Stimulated activated effector memory CD8-positive, alpha-beta T cell treated with anti-CD3 and anti-CD28 coated beads, Interleukin-12 subunit alpha, Interleukin-12 subunit beta, amount 100 ng/mL, for 72 hours (primary cell): ENCODE data around the gene USP15.

Experiments used
- ATAC-seq: fragments of 150-1000 bp; cut with Tn5 transposase; 2 replicates; pipeline ENCODE4 v1.10.0; 2021
- DNase-seq, 2 donors: peaks; one replicate each; pipeline ENCODE4 v3.0.0; 2021 to 2022; ENCODE audit warnings: low spot score in 2 of 2
- H3K27ac Mint-ChIP-seq: one replicate; pipeline ENCODE4 v1.8.0; 2022; ENCODE audit warnings: mild to moderate bottlenecking, mixed read lengths
- H3K36me3 Mint-ChIP-seq: one replicate; pipeline ENCODE4 v1.8.0; 2022; ENCODE audit warnings: mild to moderate bottlenecking, mixed read lengths
- H3K4me1 Mint-ChIP-seq: one replicate; pipeline ENCODE4 v1.8.0; 2022; ENCODE audit warnings: mixed read lengths
- H3K4me3 Mint-ChIP-seq: one replicate; pipeline ENCODE4 v1.8.0; 2022; ENCODE audit warnings: mild to moderate bottlenecking, mixed read lengths
- H3K9me3 Mint-ChIP-seq: one replicate; pipeline ENCODE4 v1.8.0; 2022; ENCODE audit warnings: mixed read lengths

Gene USP15

DNA sequence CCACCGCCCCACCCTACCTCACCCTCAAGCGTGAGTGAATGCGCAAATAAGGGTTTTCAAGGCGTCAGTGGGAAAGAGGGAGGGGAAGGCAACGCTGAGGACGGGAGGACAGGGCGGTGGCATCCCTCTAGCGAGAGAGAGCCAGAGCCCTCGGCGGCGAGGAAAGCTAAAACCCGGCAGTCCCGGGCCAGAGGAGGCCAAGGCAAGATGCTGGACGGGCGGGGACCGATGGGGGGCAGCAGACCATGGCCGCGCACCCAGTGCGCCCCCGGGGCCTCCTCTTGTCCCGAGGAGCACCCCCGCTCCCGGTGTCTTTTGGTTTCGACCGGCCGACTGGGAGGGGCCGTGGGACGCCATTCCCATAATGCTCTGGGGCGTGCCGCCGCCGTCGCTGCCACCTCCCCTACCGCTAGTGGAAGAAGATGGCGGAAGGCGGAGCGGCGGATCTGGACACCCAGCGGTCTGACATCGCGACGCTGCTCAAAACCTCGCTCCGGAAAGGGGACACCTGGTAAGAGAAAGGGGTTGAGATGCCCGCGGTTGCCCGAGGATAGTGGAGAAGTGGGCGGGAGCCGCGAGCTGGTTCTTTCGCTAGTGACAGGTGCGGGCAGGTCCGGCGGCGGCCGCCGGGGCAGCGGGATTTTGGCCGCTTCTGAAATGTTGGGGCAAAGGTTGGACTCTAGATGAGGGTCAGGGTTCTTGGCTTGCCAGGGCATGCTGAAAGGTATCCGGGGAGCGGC is at the start of gene USP15:
Gene USP15, plus strand, starts transcription at position 412 of the 740 bp plus-strand sequence. Its CDS starts 11 bp downstream, at position 423.
- DNase-seq, result peak; percentile 90 to 98
- H3K9me3 Mint-ChIP-seq, result no peaks in the 10 kb centered on the region
- H3K4me3 Mint-ChIP-seq, result peak within 1 kb of the TSS; percentile 97
- peaks cover 49% of the 10 kb centered on the region for H3K36me3 Mint-ChIP-seq
- peak within 1 kb of the TSS; percentile 100 for H3K27ac Mint-ChIP-seq
- H3K4me1 Mint-ChIP-seq, result peaks cover 42% of the 10 kb centered on the region
- peak; percentile 85 for ATAC-seq

DNA sequence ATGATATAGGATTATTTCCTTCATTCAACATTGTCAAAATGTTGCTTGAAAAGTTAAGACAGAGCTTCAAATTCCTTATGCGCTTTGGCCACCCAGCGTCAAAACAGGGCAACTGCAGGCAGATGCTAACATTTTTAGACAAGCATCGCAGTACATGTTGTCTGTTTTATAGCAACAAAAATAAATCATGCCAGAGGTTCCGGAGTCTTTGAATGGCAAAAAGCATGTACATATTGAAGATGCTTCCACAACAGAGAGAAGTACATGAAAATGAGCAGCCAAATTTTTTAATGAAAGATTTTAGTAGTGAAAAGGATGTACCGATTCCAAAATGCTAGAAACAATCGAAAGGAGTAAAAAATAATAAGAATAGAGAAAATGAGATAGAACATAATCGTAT is 49.8 kb upstream of the USP15 start:
- peaks cover 3% of the 10 kb centered on the region for H3K9me3 Mint-ChIP-seq
- no peaks in the 10 kb centered on the region for H3K36me3 Mint-ChIP-seq
- no peak overlapping the region for H3K27ac Mint-ChIP-seq
- ATAC-seq (no peak), DNase-seq (peak in 1 of 2 donors; percentile 54)
- H3K4me3 Mint-ChIP-seq, result no peak overlapping the region
- peaks cover 5% of the 10 kb centered on the region for H3K4me1 Mint-ChIP-seq

DNA sequence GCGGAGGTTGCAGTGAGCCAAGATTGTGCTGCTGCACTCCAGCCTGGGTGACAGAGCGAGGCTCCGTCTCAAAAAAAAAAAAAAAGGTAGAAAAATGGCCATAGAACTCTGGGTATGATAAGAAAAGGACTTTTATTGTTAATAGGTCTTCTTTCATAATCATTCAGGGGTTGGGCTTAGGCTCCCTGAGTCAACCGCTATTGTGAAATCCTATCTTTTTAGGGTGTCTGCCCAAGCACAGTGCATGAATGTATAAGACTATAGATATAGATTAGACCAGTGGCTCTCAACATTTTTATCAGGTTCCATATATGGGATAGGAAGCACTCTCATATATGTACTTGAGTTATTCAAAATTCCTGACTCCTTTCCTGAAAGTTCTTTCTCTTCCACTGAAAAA is 48.7 kb upstream of the USP15 start:
- Mint-ChIP-seq H3K4me1 (peaks cover 5% of the 10 kb centered on the region), H3K27ac (no peak overlapping the region)
- no peak for DNase-seq

DNA sequence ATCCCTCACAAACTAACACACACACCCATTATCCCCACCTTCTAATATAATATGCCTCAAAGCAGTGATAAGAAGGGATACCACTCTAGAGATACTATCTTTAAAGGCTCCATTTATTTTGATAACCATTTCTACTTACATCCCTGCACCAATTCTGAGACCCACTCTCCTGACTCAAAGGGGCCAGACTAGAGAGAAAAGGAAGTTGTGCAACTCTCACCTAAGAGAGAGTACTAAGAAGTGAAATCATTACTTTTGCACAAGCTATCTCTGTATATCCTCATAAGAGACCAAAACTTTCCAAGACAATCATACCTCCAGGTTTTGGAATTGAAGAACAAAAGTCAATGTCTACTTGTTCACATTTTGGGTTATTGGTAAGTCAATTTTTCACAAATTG is 45.4 kb upstream of the USP15 start:
- ATAC-seq (no peak), DNase-seq (no peak)
- H3K4me1 Mint-ChIP-seq, result peaks cover 5% of the 10 kb centered on the region
- H3K4me3 Mint-ChIP-seq, result no peak overlapping the region
- no peaks in the 10 kb centered on the region for H3K36me3 Mint-ChIP-seq
- no peaks in the 10 kb centered on the region for H3K9me3 Mint-ChIP-seq
- no peak overlapping the region for H3K27ac Mint-ChIP-seq

More for the DNA sequence above, 48.7 kb upstream of the USP15 start:
- Mint-ChIP-seq H3K9me3 (no peaks in the 10 kb centered on the region), H3K36me3 (no peaks in the 10 kb centered on the region), H3K4me3 (no peak overlapping the region)
- ATAC-seq, result no peak

DNA sequence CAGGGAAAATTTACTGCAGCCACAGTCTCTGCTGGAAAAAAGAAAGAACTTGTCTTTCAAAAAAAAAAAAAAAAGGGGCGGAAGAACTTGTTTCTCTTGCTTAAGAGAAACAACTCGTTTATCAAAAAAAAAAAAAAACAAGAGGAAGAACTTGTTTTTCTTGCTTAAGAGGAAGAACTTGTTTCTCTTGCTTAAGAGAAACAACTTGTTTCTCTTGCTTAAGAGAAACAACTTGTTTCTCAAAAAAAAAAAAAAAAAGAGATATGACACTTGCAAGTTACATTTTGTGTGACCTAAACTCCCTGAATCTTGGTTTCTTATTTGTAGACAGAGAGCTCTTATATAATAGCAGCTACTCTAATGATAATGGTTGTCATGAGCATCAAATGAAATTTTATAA is 44.7 kb upstream of the USP15 start:
- Mint-ChIP-seq H3K4me3 (no peak overlapping the region), H3K4me1 (peaks cover 2% of the 10 kb centered on the region), H3K36me3 (no peaks in the 10 kb centered on the region), H3K27ac (no peak overlapping the region), H3K9me3 (no peaks in the 10 kb centered on the region)
- no peak for DNase-seq
- ATAC-seq, result no peak

DNA sequence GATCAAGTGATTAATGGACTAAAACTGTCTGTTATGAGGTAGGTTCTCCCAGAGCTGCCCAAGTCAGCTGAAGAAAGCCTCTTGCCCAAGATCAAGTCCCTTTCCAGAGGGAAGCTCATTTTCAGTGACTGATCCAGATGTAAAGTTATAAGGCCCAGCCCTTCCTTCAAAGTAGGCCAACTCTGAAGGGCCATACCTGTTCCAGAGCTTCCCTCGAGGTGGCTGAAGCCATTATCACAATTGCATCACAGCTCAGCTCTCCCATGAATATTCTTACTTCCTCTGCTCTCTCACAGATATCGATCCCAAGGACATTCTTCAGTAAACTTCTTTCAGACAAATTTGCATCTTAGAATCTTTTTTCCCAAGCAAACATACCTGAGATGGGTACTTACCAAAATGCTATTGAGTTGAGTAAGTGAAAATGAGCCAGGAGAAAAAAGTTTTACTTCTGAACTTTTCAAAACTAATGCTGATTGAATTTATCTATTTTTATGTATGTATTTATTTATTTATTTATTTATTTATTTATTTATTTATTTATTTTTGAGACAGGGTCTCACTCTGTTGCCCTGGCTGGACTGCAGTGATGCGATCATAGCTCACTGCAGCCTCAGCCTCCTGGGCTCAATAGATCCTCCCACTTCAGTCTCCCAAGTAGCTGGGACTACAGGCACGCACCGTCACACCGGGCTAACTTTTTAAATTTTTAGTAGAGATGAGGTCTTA is 42.6 kb upstream of the USP15 start:
- Mint-ChIP-seq H3K9me3 (no peaks in the 10 kb centered on the region), H3K4me3 (no peak overlapping the region), H3K27ac (no peak overlapping the region), H3K4me1 (no peaks in the 10 kb centered on the region), H3K36me3 (no peaks in the 10 kb centered on the region)
- ATAC-seq, result no peak
- no peak for DNase-seq

DNA sequence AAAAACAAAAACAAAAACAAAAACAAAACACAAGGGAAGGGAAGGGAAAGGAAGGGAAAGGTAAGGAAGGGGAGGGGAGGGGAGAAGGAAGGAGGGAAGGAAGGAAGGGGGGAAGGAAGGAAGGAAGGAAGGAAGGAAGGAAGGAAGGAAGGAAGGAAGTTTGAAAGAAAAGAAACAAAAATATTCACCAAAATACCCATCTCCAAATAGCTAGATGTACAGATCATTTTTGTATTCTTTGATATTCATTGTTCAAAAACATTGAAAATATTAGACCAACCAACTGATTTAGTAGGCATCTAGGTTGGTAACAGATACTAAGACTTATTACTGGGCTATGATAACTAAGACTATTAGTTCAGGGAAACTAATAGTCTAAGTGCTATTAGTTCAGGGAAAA is 39.1 kb upstream of the USP15 start:
- Mint-ChIP-seq H3K36me3 (no peaks in the 10 kb centered on the region), H3K4me1 (no peaks in the 10 kb centered on the region), H3K9me3 (no peaks in the 10 kb centered on the region), H3K27ac (no peak overlapping the region), H3K4me3 (no peak overlapping the region)
- DNase-seq, result no peak
- ATAC-seq, result no peak

DNA sequence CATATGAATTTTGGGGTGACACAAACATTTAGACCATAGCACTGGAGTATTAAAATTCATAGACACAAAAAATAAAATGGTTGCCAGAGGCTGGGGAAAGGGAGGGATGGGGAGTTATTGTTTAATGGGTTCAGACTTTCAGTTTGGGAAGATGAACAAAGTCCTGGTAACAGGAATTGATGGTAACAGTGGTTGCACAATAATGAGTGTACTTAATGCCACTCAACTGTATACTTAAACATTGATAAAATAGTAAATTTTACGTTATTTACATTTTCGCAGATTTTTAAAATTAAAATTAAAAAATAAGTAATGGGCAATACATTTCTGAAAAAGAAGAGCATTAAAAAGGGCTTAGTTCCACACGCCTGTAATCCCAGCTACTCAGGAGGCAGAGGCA is 35.6 kb upstream of the USP15 start:
- Mint-ChIP-seq H3K36me3 (no peaks in the 10 kb centered on the region), H3K9me3 (no peaks in the 10 kb centered on the region), H3K4me1 (no peaks in the 10 kb centered on the region), H3K4me3 (no peak overlapping the region), H3K27ac (no peak overlapping the region)
- no peak for ATAC-seq
- DNase-seq, result no peak

DNA sequence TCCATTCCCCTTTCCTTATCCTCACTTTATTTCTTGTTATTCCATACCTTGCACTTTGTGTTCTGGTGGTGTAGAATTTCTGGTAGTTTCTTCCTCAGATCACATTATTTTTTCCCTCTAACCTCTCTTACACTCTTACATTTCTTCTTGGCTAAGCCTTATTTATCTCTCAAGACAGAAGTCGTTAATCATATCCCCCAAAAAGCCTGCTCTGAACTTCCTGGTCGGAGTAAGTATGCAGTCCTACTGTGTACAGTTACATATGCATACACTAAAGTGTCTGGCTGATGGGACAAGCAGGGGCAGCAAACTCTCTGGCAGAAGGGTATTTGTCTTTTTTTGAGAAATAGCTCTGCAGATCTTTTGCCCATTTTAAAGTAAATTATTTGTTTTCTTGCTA is 33.1 kb upstream of the USP15 start:
- H3K4me1 Mint-ChIP-seq, result no peaks in the 10 kb centered on the region
- H3K9me3 Mint-ChIP-seq, result no peaks in the 10 kb centered on the region
- no peak for ATAC-seq
- H3K4me3 Mint-ChIP-seq, result no peak overlapping the region
- no peak overlapping the region for H3K27ac Mint-ChIP-seq
- no peak for DNase-seq
- H3K36me3 Mint-ChIP-seq, result no peaks in the 10 kb centered on the region

DNA sequence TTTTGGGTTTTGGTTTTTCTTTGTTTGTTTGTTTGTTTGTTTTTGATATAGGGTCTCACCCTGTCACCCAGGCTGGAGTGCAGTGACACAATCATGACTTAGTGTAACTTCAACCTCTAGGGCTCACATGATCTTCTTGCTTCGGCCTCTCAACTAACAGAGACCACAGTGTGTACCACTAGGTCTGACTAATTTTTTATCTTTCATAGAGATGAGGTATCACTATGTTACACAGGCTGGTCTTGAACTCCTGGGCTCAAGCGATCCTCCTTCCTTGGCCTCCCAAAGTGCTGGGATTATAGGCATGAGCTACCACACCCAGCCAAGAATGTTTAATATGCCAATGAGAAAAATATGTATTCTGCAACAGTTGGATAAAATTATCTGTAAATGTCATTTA is 29.6 kb upstream of the USP15 start:
- ATAC-seq (no peak), DNase-seq (no peak)
- H3K36me3 Mint-ChIP-seq, result no peaks in the 10 kb centered on the region
- H3K4me3 Mint-ChIP-seq, result no peak overlapping the region
- no peaks in the 10 kb centered on the region for H3K9me3 Mint-ChIP-seq
- no peak overlapping the region for H3K27ac Mint-ChIP-seq
- no peaks in the 10 kb centered on the region for H3K4me1 Mint-ChIP-seq

DNA sequence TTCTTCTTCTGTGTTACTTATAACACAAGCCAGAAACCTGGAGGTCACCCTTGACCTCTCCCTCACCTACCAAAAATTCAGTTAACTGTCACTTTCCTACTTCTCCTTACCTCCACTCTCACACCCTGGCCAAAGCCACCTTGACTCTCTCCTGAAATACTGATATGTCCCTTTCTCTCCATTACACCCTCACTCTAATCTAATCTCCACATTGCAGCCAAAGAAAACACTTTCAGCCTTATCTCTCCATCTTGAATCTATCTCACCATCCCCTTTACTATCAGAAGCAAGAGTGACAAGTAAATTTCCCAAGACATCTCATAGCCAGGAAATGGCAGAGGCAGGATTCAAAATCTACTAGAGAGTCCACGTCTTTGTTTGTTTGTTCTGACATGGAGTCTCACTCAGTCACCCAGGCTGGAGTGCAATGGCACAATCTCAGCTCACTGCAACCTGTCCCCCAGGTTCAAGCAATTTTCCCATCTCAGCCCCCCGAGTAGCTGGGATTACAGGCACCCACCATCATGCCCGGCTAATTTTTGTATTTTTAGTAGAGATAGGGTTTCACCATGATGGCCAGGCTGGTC is 28.0 kb upstream of the USP15 start:
- no peaks in the 10 kb centered on the region for H3K4me1 Mint-ChIP-seq
- H3K36me3 Mint-ChIP-seq, result no peaks in the 10 kb centered on the region
- no peaks in the 10 kb centered on the region for H3K9me3 Mint-ChIP-seq
- no peak for ATAC-seq
- no peak overlapping the region for H3K4me3 Mint-ChIP-seq
- no peak overlapping the region for H3K27ac Mint-ChIP-seq
- no peak for DNase-seq

DNA sequence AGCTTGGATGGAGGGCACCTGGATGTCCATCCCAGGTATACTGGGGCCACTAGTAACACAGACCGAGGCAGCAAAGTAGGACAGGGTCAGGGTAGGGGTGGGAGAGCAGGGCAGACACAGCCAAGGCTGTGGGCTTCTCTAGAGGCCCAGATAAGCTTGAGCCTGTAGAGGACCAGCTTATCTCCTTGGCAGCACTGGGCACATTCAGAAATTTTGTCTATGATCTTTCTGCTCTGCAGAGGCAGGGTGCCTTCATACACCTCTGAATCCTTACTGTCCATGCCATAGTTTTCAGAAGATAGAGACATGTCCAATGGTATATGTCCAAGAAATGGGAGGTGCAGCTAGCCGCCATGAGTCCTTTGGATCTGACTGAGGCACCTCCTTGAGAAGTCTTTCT is 26.4 kb upstream of the USP15 start:
- no peaks in the 10 kb centered on the region for H3K36me3 Mint-ChIP-seq

DNA sequence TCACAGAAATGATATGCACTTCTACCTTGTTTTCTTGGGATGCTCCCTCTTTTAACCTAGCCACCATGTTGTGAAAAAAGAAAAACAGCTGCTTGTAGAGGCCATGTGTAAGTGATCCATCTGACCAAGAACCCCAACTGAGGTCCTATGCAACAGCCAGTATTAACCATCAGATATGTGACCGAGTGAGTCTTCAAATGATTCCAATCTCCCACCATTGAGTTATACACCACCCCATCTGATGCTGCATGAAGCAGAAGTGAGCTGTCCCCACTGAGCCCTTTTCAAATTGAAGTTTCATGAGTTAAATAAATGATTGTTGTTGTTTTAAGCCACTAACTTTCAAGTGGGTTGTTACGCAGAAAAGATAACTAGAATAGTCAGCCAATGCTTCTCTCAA is 20.6 kb upstream of the USP15 start:
- H3K27ac Mint-ChIP-seq, result no peak overlapping the region
- H3K4me1 Mint-ChIP-seq, result no peaks in the 10 kb centered on the region
- DNase-seq (no peak), ATAC-seq (no peak)
- H3K9me3 Mint-ChIP-seq, result no peaks in the 10 kb centered on the region
- H3K4me3 Mint-ChIP-seq, result no peak overlapping the region
- no peaks in the 10 kb centered on the region for H3K36me3 Mint-ChIP-seq

More for the DNA sequence above, 26.4 kb upstream of the USP15 start:
- no peak overlapping the region for H3K27ac Mint-ChIP-seq
- no peak for DNase-seq
- no peak overlapping the region for H3K4me3 Mint-ChIP-seq
- no peaks in the 10 kb centered on the region for H3K4me1 Mint-ChIP-seq
- H3K9me3 Mint-ChIP-seq, result no peaks in the 10 kb centered on the region
- ATAC-seq, result no peak

DNA sequence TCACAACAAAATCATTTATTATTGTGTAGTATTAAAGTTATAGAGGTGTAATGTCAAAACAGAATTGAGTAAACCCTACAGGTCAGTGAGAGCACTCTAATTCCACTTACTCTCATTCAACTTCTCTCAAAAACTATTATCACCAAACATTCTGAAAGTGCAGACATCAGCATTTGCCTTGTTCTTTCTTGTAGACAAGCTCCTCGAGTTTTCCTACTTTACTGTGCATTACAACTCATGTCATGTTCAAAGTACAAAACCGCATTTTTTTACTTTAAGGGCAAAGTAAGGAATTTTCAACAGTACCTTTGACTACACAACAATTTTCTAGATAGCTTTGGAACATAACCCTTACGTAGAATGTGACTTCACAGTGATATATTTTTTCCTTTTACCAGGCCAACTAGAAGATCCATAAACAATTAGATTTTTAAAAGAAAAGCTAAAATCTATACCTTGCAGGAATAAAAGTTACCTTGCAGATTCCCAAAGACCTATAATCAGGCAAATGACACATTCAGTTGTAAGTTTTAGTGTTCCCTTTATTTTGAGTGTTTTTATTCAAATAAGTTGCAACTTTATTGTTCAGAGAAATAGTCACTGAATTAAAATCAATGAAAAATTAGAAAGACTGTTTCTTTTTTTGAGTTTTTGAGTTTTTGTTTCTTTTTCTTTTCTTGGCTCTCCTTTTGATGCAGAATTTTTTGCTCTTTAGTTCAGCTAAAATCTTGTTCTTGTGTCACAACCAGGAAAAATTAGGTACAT is 12.7 kb upstream of the USP15 start:
- no peaks in the 10 kb centered on the region for H3K9me3 Mint-ChIP-seq
- H3K4me3 Mint-ChIP-seq, result no peak overlapping the region
- H3K36me3 Mint-ChIP-seq, result no peaks in the 10 kb centered on the region
- ATAC-seq (no peak), DNase-seq (no peak)
- H3K27ac Mint-ChIP-seq, result no peak overlapping the region
- peaks cover 16% of the 10 kb centered on the region for H3K4me1 Mint-ChIP-seq

DNA sequence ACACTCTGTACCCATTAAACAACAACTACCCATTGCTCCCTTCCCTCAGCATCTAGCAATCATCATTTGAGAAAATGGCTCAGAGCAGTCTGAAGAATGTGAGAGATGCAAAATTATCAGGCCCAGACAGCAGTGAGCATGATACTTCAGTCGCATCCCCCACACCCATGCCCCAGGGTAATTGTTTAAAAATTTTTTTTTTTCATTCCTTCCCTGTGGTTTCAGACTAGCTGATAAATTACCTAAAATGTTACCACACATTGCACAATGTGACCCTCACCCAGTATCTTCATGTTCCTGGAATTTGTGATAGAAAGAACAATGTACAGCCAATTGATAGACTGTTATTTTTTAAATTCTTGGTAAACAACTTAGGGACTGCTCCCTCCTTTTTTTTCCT is 11.3 kb upstream of the USP15 start:
- Mint-ChIP-seq H3K27ac (no peak overlapping the region), H3K9me3 (no peaks in the 10 kb centered on the region), H3K36me3 (no peaks in the 10 kb centered on the region), H3K4me1 (peaks cover 16% of the 10 kb centered on the region), H3K4me3 (no peak overlapping the region)
- DNase-seq (no peak), ATAC-seq (no peak)
